SKM-1 treated with dmso at 0.1 percent for 144 hours (cell line): ENCODE data around the gene PRXL2B.

ENCODE experiments used
- DNase-seq: peaks from one replicate; lab custom pipeline; 2025; ENCODE audit not compliant: unreplicated experiment; lab: John Stamatoyannopoulos, UW

Gene PRXL2B

DNA sequence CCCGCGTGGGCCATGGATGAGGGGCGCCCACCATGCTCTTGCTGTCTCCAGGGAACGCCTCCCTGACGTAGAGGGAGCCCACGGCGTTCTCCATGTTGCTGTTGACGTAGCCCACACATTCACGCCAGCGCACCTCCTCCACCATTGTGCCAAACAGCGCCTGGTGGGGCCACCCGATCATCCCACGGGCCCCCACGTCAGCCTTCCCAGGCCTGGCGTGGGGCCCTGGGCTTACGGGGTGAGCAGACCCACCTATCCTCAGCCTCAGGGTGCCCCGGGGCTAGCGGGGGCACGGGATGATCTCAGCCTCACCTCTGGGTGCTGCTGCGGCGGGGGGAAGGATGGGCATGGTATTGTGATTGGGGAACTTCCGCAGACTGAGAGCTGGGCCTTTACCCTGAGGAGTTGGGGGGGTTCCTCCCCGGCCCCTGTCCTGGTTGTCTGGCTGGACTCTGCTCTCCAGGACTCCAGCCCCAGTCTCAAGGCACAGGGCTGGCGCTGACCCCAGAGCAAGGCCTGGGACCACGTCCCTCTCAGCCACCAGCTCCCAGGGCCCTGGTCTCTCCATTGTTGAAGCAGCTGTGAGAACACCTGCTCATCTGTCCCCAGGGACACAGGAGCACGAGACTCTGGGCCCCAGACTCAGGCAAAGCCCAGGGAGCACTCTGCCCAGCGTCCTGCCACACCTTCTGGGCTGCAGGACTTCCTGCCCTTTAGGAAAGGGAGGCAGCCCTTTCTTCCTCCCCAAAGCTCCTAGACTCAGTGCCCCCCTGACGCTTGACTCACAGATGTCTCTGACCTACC, 10.2 kb downstream of the PRXL2B start:
- no peak for DNase-seq

DNA sequence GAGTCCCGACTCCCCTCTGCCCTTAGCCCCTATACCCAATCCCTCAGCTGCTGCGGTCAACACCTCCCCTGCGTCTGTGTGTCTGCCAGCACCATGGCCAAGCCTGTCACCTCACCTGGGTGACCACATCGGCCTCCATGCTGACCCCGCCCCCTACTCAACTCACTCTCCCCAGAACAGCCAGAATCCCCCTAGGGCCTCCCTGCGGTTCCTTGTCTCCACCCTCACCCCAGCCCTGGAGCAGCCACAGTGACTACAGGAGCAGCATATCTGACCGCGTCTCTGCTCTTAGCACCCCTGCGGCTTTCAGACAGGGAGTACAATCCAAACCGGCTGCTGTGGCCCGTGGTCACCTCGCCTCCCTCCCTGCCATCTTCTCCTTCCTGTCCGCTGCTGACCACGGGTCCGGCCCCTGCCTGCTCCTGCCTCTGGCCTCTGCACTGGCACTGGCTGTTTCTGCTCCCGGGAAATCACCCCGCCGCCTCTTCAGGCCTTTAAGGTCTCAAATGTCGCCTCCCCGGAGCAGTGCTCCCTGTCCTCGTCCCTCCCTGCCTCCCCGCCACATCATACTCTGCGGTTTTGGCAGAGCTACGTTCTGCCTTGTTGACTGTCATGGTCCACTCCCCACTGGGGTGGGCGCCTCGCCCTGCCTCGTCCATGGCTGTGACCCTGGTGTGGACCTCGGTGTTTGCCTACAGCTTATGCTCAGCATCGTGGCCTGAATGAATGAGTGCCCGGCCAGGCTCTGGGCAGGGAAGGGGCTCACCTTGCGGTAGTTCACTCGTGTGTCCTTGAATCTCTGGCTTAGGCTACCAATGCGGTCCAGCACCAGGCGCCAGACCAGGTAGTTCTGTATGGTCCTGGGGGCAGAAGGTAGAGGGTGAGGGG, 11.1 kb downstream of the PRXL2B start:
- DNase-seq: no peak

DNA sequence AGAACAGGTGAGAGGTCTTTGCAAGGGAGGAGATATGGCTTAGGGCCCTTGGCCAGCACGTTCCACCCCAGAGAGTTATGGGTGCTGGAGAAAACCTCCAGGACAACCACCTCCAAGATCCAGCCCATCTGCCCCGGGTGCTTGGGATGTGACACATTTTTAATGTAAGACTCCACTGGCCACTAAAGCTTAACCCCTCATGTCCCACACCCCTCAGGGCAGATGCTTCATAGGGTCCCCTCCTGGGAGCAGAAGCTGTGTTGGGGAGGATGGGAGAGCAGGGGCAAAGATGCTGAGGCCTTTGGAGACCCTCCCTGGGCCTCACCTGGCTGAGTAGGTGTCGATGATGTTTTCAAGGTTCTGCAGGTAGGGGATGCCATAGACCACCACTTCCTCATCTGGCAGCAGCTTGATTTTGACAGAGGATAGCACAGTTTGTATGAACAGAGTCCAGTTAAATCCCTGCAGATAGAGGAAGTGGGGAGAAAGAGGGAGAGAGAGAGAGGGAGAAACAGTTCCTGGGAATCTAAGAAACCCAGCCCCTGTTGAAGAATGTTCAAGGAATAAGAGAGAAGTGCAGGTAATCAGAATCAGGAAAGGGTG, 11.9 kb downstream of the PRXL2B start:
- DNase-seq: no peak

DNA sequence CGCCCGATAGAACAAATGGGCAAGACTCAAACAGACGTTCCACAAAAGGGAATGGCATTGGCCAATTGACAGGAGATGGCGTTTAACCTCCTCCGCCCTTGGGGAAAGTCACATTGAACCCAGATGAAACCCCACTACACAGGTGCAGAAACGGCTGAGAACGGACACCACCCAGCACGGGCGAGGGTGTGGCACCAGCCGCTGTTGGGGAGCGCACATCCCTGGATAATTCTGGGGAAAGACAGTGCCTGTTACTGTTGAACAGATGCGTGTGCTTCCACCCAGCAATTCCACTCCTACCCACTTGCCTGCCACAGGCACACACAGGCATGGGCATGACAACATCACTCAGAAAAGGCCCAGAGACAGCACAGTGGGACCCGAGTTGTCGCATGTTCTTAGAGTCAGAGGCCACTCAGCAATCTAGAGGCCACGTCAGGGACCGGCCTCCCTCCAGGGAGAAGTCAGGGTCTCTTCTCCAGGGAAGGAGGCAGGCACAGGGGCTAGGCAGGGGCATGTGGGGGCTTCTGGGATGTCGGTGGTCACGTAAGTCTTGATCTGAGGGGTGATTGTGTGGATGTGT, 15.2 kb downstream of the PRXL2B start:
- no peak for DNase-seq

DNA sequence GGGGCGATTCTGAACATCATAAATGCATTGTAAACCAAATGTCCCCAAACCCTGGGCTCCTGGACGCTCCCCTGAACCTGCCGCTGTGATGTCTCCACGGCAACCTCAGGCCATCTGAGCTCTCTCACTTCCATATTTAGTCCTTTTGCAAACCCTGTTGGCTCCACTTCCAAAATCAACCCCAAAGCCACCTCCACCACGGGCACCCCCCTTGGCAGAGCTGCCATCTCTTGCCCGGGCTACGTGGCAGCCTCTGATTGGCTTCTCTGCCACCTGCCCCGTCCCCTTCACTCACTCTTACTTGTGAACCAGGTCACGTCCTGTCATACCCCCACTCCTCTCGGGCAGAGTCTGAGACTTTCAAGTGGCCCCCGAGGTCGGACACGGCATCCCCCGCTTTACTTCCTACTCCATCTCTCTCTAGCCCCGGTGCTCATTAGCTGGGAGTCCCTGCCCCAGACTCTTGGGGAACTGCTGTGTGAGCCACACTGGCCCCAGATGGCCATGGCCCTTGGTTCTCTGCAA, 15.8 kb downstream of the PRXL2B start:
- DNase-seq: no peak

DNA sequence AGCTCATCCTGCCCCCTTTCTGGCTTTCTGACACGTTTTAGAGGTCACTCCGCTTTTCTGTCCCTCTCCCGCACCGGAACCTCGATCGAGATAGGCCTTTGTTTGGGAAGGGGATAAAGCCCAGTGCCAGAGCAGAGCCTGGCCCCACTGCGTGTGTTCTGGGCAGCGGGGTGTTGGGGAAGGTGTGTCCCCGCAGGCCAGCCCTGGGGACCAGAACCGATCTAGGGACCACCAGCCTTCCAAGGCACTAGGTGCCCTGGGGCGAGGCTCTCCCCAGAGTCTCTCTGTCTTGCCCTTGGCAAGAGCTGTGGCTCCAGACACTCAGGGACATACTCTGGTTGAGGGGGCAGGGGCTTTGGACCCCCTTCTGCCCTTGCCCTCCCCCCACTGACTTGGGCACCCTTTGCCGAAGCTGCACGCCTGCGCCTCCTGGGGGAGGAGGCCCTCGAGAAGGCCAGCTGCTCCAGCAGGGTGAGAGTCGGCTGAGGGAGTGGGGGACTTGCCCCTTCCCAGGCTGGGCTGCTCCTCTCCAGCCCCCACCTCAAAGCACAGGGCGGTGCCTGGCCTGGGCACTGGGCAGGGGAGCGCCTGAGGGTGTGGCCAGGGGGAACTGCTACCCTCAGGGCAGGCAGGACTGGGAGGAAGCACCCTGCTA, 16.4 kb downstream of the PRXL2B start:
- DNase-seq: no peak

DNA sequence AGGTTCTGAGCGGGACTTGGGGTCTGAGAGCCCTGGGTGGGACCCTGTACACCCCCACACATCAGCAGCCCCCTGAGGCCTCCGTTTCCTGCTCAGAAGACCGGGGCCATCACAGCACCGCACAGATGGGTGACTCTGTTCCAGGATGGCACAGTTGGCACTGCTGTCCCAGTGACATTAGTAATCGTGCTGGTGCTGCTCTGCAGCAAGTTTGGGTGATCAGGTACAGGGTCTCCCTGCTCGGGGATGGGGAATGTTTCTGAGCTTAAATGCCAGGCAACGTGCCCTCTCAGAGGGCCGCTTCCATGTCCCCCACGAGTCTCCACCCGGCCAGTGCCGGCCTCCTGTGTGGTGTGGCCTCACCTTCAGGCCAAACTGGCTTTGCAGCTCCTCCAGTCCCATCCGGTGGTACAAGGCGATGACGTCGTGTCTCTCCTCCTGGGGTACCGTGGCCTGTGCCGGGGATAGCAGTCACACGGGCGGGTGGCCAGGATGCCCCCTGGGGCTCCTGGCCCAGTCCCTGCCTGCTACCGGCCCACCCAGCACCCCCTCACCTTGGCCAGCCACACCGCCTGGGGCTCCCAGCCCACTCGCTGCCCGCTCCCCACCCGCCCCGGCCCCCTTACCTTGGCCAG, 17.1 kb downstream of the PRXL2B start:
- DNase-seq: no peak

DNA sequence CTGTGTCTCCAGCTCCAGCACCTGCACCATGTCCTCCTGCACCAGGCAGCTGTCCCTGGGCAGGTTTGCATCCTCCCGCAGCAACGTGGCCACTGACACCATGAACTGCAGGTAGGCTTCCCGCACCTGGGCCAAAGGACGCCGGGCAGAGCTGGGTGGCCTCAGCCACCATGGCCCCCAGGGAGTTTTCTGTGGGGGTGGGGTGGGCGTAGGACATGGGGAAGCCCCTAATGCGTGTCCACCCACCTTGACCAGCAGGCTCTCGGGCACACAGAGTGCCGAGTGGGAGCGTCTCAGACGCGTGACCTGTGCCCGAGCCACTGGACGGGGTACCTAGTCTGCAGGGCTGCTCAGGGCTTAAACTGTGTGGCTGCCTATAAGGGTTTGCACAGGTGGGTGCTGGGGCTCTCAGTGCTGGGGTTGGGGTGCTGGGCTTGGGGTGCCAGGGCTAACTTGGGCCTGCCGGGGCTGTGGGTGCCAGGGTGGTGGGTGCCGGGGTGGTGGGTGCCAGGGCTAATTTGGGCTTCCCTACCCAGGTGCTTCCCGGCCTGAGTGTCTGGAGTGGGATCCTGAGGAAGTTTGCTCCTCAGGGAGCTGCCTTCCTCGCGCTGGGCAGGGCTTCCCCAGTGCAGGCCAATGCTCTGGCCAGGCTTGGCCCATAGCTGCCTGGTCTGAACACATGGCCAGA, 17.7 kb downstream of the PRXL2B start:
- no peak for DNase-seq

DNA sequence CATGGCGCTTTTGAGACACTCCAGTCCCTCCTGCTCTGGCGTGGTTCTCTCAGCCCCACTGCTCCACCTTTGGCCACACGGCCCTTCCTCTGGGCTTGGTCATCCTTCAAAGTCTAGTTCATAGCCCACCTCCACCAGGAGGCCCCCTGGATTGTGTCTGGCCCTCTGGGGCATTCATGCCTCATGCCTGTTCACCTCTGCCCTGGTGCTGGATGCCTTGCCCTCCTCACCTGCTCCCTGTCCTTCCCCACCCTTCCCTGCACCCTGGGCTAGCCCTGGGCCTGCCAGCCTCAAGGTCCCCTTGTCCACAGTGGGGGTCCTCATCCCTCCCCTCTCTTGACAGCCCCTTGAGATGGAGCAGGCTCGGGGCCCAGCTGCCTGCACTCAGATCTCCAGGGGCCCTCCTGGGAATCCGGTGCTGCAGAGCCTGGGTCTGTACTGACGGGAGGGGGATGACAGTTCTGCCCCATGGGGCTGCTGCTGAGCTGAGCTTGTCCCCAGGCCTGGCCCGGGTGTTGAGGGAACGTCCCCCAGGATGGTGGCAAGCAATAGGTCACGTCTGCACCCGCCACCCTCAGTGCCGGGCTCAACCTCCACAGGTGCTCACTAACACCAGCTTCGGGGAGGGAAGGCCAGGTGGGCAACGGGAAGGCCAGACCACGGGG, 18.4 kb downstream of the PRXL2B start:
- DNase-seq: no peak

DNA sequence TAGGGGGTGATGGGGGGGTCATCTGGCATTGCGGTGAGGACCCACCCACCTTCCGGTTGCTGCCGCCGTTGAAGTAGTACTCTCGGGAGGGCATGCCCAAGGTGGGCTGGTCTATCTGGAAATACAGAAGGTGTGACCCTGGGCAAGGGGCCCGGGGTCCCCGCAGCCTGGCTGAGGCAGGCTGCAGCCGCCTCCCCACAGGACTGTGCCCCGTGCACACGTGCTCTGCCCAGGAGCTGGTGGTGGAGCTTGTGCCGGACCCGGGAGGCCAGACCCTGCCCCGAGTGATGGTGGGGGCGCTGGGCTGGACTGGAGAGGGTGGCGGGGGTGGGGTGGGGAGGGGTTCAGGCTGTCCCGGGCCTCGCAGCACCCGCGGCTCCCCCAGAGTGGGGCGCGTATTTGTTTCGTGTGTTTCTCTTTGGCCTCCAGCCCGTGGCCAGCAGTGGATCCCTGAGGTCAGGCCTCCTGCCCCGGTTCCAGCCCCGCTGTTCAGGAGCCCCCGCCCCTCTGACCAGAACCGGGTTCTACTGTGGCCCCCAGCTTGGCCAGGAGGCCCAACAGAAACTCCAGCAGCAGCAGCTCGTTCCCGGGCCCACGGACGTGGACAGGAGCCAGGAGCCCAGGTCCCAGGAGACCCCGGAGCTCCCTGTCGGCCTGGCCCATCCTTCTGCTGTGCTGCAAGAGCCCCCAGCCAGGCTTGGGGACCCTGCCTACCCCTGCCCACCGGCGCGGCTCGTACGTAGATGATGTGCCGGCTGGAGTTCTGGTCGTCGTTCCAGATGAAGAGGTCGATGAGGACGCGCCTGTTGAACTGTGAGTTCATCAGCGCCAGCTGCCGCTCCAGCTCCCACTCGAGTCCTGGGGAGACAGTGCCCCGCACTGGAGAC, 19.2 kb downstream of the PRXL2B start:
- no peak for DNase-seq

DNA sequence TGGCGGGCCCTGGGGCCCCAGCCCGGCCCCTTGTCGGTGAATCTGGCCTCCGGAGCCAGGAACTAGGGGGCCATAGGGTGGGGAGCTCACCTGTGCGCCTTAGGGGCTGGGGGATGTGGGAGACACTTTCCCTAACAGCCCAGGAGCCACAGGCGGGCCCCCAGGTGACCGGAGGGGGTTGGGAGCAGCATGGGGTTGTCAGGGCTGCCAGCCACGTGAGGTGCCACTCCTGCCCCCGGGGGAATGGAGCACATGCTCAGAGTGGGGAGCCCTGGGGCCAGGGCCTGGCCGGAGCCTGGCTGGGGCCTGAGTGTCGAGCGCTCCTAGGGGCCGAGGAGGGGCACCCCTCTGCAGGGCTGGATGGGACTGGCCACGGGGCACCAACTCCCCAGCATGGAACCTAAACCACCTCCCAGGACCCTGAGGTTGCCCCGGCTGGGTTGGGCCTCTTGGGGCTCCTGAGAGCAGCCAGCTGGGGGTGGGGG, 19.9 kb downstream of the PRXL2B start:
- no peak for DNase-seq

DNA sequence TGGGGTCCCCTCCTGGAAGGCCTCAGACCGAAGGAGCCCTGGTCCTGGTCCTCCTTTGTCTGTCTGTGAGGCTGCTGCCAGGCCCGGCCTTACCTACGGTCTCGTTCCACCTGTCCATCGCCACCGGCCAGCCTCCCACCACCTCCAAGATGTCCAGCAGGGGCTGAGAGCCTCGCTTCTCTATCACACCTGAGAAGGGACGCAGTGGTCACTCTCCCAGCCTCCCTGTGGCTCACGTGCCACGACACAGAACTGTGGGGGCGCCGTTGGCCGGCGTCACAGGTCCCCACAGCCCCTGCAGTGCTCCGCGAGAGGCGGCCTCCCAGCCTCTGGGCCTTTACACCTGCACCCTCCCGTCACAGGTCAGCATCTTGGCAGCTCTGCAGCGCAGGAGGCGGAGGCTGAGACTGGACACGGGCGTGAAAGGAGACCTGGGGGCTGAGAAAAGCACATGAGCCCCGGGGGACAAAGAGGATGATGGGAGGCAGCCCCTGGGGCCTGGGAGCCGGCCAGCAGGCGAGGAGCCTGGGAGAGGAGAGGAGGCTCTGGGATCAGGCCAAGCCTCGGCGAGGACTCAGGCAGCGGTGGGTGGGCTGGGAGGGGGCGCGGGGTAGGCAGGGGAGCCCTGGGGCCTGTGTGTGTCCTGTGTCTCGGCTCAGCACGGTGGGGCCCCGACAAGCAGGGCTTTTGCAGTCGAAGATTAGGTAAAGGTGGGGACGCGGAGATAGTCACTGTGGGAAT, 20.5 kb downstream of the PRXL2B start:
- DNase-seq: no peak

DNA sequence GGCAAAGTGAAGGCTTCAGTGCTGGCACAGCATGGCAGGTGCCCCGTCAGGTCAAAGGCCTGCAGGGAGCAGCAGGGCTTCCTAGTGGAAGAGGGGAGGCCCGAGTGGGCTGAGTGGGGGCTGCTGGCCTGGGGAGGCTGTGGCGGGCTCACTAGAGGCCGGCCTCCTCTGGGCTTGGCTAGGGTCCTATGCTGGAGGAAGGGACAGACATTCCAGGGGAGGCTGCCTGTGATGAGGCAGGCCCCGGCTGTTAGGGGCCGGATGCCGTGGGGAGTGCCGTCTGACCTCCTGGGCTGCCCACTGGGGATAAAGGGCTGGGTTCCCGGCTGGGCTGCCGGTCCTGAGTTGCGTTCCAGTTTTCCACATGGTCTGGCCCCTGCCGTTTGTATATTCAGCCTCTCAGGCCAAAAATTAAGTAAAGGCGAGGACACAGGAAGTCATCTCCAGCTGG, 21.1 kb downstream of the PRXL2B start:
- DNase-seq: no peak

DNA sequence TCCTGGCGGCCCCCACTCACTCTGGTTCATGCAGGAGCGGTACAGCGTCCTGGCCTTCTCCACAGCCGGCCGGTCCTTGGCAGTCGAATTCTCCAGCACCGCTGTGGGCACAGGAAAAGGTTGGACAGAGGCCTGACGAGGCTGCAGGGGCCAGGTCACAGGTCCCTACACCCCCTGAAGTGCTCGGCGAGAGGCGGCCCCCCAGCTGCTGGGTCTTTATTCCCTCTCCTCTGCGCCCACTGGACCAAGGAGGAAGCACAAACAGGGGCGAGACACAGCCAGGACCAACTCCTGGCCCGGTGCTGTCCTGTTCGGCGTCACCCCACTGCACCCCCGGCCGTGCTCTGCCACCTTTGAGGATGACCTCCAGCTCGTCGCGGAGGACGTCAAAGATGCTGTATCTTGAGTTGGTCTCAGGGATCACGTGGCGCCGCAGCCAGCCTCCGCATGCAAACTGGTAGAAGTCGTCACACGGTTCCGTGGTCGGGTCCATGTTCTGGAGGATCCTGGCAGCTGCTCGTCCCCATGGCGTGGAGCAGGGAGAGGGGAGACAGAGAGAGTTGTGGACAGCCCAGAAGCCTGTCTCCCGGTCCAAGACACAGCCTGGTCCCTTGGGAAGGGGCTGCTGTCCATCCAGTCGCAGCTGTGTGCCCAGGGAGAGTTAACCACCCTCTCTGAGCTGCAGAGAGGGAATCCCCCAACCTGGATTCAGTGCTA, 22.9 kb downstream of the PRXL2B start:
- DNase-seq: no peak

DNA sequence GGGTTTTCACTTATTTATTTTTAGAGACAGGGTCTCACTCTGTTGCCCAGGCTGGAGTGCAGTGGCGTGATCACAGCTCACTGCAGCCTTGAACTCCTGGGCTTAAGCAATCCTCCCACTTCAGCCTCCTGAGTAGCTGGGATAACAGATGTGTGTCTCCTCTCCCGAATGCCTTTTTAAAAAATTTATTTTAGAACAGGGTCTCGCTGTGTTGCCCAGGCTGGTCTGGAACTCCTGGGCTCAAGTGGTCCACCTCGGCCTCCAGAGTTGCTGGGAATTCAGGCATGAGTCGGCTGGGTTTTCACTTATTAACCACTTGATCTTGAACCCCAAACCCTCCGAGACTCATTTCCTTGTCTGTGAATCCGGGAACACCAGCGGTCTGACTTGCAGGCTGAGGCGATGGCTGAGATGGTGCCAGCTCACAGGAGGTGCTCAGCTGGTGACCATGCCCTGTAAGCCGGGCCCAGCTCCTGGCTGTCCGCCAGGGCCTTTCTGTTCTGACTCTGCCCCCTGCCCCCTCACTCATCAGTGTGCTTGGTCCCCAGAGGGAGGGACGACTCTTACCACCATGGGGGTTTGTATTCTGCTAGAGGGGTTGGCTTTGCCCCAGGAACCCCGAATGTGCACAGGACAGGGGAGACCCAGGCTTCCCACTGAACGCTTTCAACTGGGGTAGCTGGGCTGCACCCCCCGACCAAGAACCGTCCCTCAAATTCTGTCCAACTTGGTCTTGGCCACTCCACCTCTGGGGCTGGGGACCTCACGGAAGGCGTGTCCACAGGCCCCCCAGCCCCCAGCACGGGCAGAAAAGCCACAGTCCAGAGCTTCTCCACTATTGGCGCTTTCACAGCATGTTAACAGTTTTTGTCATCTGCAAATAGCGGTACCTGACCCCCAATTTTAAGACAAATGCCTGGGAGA, 23.7 kb downstream of the PRXL2B start:
- DNase-seq: no peak
